ENCODE data around the gene STMND1. TPM values are rescaled to one million over a fixed set of nuclear protein-coding genes. Genes with fewer than 3 reads are reported as not detected.

STMND1 gene
- total and polyA plus RNA-seq, 12 donors, result 0.06 TPM; not detected in 11

- Histone ChIP-seq H3K27ac (no peak overlapping the region), H3K9me3 (replicated peaks in 1 of 3) (no peaks in the 10 kb centered on the region), H3K36me3 (replicated peaks in 1 of 2) (no peaks in the 10 kb centered on the region), H3K27me3 (no peaks in the 10 kb centered on the region), H3K4me1 (replicated peaks in 1 of 2) (no peaks in the 10 kb centered on the region), H3K4me3 (no peak overlapping the region)
- WGBS, 4 donors, result 45 to 57% (median 51%) methylated on average over 4 of the region's 4 CpGs
- no peak for TF ChIP-seq CTCF (IDR thresholded peaks at IDR 0.05)
- no peak for TF ChIP-seq POLR2A (IDR thresholded peaks at IDR 0.05)
- intact Hi-C loops (cut with DNase I), result no loop called here
- no peak for DNase-seq
Measured at GRCh38 chr6:17172836-17173470, 71.1 kb downstream of the STMND1 start.

GRCh38 chr6:17178326-17178725, 76.5 kb downstream of the STMND1 start:
- Histone ChIP-seq H3K9me3 (replicated peaks in 1 of 3) (no peaks in the 10 kb centered on the region), H3K27me3 (no peaks in the 10 kb centered on the region), H3K27ac (no peak overlapping the region), H3K4me3 (no peak overlapping the region), H3K4me1 (replicated peaks in 1 of 2) (no peaks in the 10 kb centered on the region), H3K36me3 (replicated peaks in 1 of 2) (no peaks in the 10 kb centered on the region)
- intact Hi-C loops (cut with DNase I), result no loop called here
- no peak for TF ChIP-seq POLR2A (IDR thresholded peaks at IDR 0.05)
- no peak for TF ChIP-seq CTCF (IDR thresholded peaks at IDR 0.05)
- DNase-seq, result no peak
- WGBS, 4 donors, result 52 to 61% (median 57%) methylated on average over 2 of the region's 2 CpGs

GRCh38 chr6:17178754-17179529, 77.1 kb downstream of the STMND1 start:
- Histone ChIP-seq H3K36me3 (replicated peaks in 1 of 2) (no peaks in the 10 kb centered on the region), H3K4me1 (replicated peaks in 1 of 2) (no peaks in the 10 kb centered on the region), H3K4me3 (no peak overlapping the region), H3K27ac (no peak overlapping the region), H3K9me3 (replicated peaks in 1 of 3) (no peaks in the 10 kb centered on the region), H3K27me3 (no peaks in the 10 kb centered on the region)
- 54 to 90% (median 85%) methylated on average over 1 of the region's 1 CpG for WGBS, 4 donors
- TF ChIP-seq CTCF (IDR thresholded peaks at IDR 0.05) (no peak), POLR2A (IDR thresholded peaks at IDR 0.05) (no peak)
- no peak for DNase-seq
- intact Hi-C loops (cut with DNase I), result no loop called here

GRCh38 chr6:17179530-17180073, 77.8 kb downstream of the STMND1 start:
- no peak for DNase-seq
- no peak overlapping the region for H3K27ac ChIP-seq
- H3K36me3 ChIP-seq (replicated peaks in 1 of 2), result no peaks in the 10 kb centered on the region
- WGBS, 4 donors, result 82 to 84% (median 83%) methylated on average over 5 of the region's 5 CpGs
- no peaks in the 10 kb centered on the region for H3K4me1 ChIP-seq (replicated peaks in 1 of 2)
- no peak for TF ChIP-seq POLR2A (IDR thresholded peaks at IDR 0.05)
- no peak for TF ChIP-seq CTCF (IDR thresholded peaks at IDR 0.05)
- no peaks in the 10 kb centered on the region for H3K9me3 ChIP-seq (replicated peaks in 1 of 3)
- no peak overlapping the region for H3K4me3 ChIP-seq
- no peaks in the 10 kb centered on the region for H3K27me3 ChIP-seq
- intact Hi-C loops (cut with DNase I), result no loop called here

Other genes starting within 250 kb of the STMND1 start
- 1 to 10 TPM in 1 of 9 donors, under 1 TPM in 5, not detected in 3; 0.11 to 1.0 (median 0.23) TPM for gene RBM24, start 179.3 kb downstream of the STMND1 start, total RNA-seq
- under 1 TPM; 0.35 to 0.91 (median 0.80) TPM for gene RBM24, start 179.3 kb downstream of the STMND1 start, polyA plus RNA-seq